SK-N-SH treated with all-trans-retinoic acid at 6 μM for 48 hours (cell line): ENCODE data around the gene TRIM46.

Experiments
- ATAC-seq: fragments of 200-7000 bp; cut with Tn5 transposase; 3 replicates; pipeline ENCODE4 v1.9.1; 2020; ENCODE audit warnings: mild to moderate bottlenecking, moderate library complexity
- ARNTL ChIP-seq: fragments of 450-650 bp; formaldehyde crosslinking; IDR thresholded peaks from 2 replicates; pipeline ENCODE4 v1.5.0; 2020; ENCODE audit warnings: low read depth, mild to moderate bottlenecking, moderate library complexity, borderline replicate concordance
- BACH2 ChIP-seq: fragments of 250-450 bp; sonication (Bioruptor Pico); IDR thresholded peaks from 2 replicates; pipeline ENCODE4 v1.9.0; 2021; ENCODE audit warnings: mild to moderate bottlenecking, borderline replicate concordance
- CREB5 ChIP-seq: fragments of 250-450 bp; sonication (Bioruptor Pico); IDR thresholded peaks from 2 replicates; pipeline ENCODE4 v1.5.1; 2020; ENCODE audit warnings: low read depth, mild to moderate bottlenecking, moderate library complexity
- CSDC2 ChIP-seq: fragments of 250-450 bp; sonication (Bioruptor Pico); IDR thresholded peaks from 2 replicates; pipeline ENCODE4 v1.5.0; 2020; ENCODE audit warnings: mild to moderate bottlenecking, moderate library complexity
- ESRRG ChIP-seq: fragments of 250-450 bp; sonication (Bioruptor Pico); IDR thresholded peaks from 2 replicates; pipeline ENCODE4 v1.6.1; 2021; ENCODE audit warnings: mild to moderate bottlenecking
- GLIS3 ChIP-seq: fragments of 250-450 bp; sonication (Bioruptor Pico); IDR thresholded peaks from 2 replicates; pipeline ENCODE4 v1.5.0; 2020; ENCODE audit warnings: mild to moderate bottlenecking, moderate library complexity
- ISL1 ChIP-seq: fragments of 250-450 bp; sonication (Bioruptor Pico); IDR thresholded peaks from 2 replicates; pipeline ENCODE4 v2.1.2; 2022; ENCODE audit warnings: mild to moderate bottlenecking, moderate library complexity
- OSR1 ChIP-seq: fragments of 250-450 bp; sonication (Bioruptor Pico); IDR thresholded peaks from 2 replicates; pipeline ENCODE4 v1.8.0; 2022; ENCODE audit warnings: moderate library complexity, mild to moderate bottlenecking, inconsistent platforms
- PPARA ChIP-seq: fragments of 250-450 bp; sonication (Bioruptor Pico); IDR thresholded peaks from 2 replicates; pipeline ENCODE4 v1.5.0; 2020; ENCODE audit warnings: mild to moderate bottlenecking, borderline replicate concordance
- RARB ChIP-seq: fragments of 250-450 bp; sonication (Bioruptor Pico); IDR thresholded peaks from 2 replicates; pipeline ENCODE4 v1.8.0; 2021; ENCODE audit warnings: mild to moderate bottlenecking, moderate library complexity
- SNAI2 ChIP-seq: fragments of 250-450 bp; sonication (Bioruptor Pico); IDR thresholded peaks from 2 replicates; pipeline ENCODE4 v1.5.0; 2020; ENCODE audit warnings: mild to moderate bottlenecking, moderate library complexity
- TOX ChIP-seq: fragments of 250-450 bp; sonication (Bioruptor Pico); IDR thresholded peaks from 2 replicates; pipeline ENCODE4 v1.8.0; 2021; ENCODE audit warnings: mild to moderate bottlenecking, moderate library complexity, borderline replicate concordance
- ZC3H10 ChIP-seq: fragments of 250-450 bp; sonication (Bioruptor Pico); IDR thresholded peaks from 2 replicates; pipeline ENCODE4 v1.5.1; 2021; ENCODE audit warnings: mild to moderate bottlenecking, moderate library complexity
- ZFP3 ChIP-seq: fragments of 250-450 bp; sonication (Bioruptor Pico); IDR thresholded peaks from 2 replicates; pipeline ENCODE4 v1.5.0; 2020; ENCODE audit warnings: mild to moderate bottlenecking, moderate library complexity
- ZNF565 ChIP-seq: fragments of 450-650 bp; formaldehyde crosslinking; conservative IDR thresholded peaks from 2 replicates; pipeline ENCODE4 v1.5.0; 2020; ENCODE audit warnings: low read depth, mild to moderate bottlenecking, moderate library complexity
- ZNF70 ChIP-seq: fragments of 450-650 bp; formaldehyde crosslinking; IDR thresholded peaks from 2 replicates; pipeline ENCODE4 v1.5.0; 2020; ENCODE audit warnings: mild to moderate bottlenecking, moderate library complexity
- ZNF8 ChIP-seq: fragments of 450-650 bp; formaldehyde crosslinking; IDR thresholded peaks from 2 replicates; pipeline ENCODE4 v1.5.0; 2020; ENCODE audit warnings: mild to moderate bottlenecking, moderate library complexity
- TF ChIP-seq, protein P1 (sequence below): fragments of 250-450 bp; sonication (Bioruptor Pico); IDR thresholded peaks from 2 replicates; pipeline ENCODE4 v1.5.1; 2021; ENCODE audit warnings: mild to moderate bottlenecking, moderate library complexity
- TF ChIP-seq, protein P2 (sequence below): fragments of 250-450 bp; sonication (Bioruptor Pico); IDR thresholded peaks from 2 replicates; pipeline ENCODE4 v1.5.0; 2020; ENCODE audit warnings: mild to moderate bottlenecking, moderate library complexity
- TF ChIP-seq, protein P3 (sequence below): fragments of 250-450 bp; sonication (Bioruptor Pico); IDR thresholded peaks from 2 replicates; pipeline ENCODE4 v1.8.0; 2021; ENCODE audit warnings: low read depth, mild to moderate bottlenecking, moderate library complexity, borderline replicate concordance
- TF ChIP-seq, protein P4 (sequence below): fragments of 250-450 bp; sonication (Bioruptor Pico); IDR thresholded peaks from 2 replicates; pipeline ENCODE4 v1.8.0; 2020; ENCODE audit warnings: mild to moderate bottlenecking, moderate library complexity, borderline replicate concordance

TRIM46 gene

DNA sequence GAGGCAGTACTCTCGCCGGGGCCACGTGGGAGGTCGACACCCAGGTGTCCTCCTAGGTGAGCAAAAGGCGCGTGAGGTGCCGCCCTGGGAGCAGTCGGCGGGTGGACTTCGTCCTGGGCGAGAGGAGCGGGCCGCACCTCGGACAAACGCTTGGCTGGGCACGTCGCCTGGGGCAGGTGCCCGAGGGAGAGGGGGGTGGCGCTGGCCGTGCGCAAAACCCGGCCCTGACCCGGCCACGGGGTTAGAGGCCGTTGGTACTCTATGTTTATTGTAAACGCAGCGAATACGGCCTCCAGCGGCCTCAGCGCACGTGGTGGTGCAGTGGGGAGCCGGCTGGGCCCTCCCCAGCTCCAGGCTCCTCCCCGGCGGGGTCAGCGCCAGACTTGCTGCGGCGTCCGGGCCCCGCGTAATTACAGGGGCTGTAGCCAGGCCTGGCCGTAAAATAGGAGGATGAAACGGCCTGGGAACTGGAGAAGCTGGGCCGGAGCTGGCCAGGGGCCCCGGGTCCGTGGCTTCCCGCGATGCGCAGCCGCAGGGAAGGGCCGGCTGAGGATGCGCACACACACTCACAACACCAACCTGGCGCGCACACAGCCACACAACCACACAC is 47.6 kb upstream of the TRIM46 start (continued):
- TF ChIP-seq ZNF70 (CRISPR knock-in tag) (no peak), ZFP3 (CRISPR knock-in tag) (no peak), ZNF8 (CRISPR knock-in tag) (no peak), ESRRG (CRISPR knock-in tag) (no peak)
- TF ChIP-seq, protein P1, sequence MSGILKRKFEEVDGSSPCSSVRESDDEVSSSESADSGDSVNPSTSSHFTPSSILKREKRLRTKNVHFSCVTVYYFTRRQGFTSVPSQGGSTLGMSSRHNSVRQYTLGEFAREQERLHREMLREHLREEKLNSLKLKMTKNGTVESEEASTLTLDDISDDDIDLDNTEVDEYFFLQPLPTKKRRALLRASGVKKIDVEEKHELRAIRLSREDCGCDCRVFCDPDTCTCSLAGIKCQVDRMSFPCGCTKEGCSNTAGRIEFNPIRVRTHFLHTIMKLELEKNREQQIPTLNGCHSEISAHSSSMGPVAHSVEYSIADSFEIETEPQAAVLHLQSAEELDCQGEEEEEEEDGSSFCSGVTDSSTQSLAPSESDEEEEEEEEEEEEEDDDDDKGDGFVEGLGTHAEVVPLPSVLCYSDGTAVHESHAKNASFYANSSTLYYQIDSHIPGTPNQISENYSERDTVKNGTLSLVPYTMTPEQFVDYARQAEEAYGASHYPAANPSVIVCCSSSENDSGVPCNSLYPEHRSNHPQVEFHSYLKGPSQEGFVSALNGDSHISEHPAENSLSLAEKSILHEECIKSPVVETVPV (CRISPR knock-in tag) = no peak

GRCh38 chr1:155126556-155127104 is 47.0 kb upstream of the TRIM46 start:
- ATAC-seq = peak; percentile 4; the same call in 2 of the 3 replicates
- TF ChIP-seq SNAI2 (CRISPR knock-in tag) (no peak), GLIS3 (CRISPR knock-in tag) (no peak), ZNF8 (CRISPR knock-in tag) (no peak), BACH2 (no peak), ZFP3 (CRISPR knock-in tag) (no peak), ZNF565 (no peak), ARNTL (CRISPR knock-in tag) (no peak), CREB5 (CRISPR knock-in tag) (no peak), ISL1 (CRISPR knock-in tag) (no peak), ZC3H10 (CRISPR knock-in tag) (no peak), CSDC2 (CRISPR knock-in tag) (no peak), OSR1 (CRISPR knock-in tag) (no peak)
- TF ChIP-seq, protein P1 (CRISPR knock-in tag) = no peak
- TF ChIP-seq, protein P2, sequence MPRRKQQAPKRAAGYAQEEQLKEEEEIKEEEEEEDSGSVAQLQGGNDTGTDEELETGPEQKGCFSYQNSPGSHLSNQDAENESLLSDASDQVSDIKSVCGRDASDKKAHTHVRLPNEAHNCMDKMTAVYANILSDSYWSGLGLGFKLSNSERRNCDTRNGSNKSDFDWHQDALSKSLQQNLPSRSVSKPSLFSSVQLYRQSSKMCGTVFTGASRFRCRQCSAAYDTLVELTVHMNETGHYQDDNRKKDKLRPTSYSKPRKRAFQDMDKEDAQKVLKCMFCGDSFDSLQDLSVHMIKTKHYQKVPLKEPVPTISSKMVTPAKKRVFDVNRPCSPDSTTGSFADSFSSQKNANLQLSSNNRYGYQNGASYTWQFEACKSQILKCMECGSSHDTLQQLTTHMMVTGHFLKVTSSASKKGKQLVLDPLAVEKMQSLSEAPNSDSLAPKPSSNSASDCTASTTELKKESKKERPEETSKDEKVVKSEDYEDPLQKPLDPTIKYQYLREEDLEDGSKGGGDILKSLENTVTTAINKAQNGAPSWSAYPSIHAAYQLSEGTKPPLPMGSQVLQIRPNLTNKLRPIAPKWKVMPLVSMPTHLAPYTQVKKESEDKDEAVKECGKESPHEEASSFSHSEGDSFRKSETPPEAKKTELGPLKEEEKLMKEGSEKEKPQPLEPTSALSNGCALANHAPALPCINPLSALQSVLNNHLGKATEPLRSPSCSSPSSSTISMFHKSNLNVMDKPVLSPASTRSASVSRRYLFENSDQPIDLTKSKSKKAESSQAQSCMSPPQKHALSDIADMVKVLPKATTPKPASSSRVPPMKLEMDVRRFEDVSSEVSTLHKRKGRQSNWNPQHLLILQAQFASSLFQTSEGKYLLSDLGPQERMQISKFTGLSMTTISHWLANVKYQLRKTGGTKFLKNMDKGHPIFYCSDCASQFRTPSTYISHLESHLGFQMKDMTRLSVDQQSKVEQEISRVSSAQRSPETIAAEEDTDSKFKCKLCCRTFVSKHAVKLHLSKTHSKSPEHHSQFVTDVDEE (CRISPR knock-in tag) = no peak
- TF ChIP-seq, protein P3, sequence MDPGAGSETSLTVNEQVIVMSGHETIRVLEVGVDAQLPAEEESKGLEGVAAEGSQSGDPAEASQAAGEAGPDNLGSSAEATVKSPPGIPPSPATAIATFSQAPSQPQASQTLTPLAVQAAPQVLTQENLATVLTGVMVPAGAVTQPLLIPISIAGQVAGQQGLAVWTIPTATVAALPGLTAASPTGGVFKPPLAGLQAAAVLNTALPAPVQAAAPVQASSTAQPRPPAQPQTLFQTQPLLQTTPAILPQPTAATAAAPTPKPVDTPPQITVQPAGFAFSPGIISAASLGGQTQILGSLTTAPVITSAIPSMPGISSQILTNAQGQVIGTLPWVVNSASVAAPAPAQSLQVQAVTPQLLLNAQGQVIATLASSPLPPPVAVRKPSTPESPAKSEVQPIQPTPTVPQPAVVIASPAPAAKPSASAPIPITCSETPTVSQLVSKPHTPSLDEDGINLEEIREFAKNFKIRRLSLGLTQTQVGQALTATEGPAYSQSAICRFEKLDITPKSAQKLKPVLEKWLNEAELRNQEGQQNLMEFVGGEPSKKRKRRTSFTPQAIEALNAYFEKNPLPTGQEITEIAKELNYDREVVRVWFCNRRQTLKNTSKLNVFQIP (CRISPR knock-in tag) = no peak

DNA sequence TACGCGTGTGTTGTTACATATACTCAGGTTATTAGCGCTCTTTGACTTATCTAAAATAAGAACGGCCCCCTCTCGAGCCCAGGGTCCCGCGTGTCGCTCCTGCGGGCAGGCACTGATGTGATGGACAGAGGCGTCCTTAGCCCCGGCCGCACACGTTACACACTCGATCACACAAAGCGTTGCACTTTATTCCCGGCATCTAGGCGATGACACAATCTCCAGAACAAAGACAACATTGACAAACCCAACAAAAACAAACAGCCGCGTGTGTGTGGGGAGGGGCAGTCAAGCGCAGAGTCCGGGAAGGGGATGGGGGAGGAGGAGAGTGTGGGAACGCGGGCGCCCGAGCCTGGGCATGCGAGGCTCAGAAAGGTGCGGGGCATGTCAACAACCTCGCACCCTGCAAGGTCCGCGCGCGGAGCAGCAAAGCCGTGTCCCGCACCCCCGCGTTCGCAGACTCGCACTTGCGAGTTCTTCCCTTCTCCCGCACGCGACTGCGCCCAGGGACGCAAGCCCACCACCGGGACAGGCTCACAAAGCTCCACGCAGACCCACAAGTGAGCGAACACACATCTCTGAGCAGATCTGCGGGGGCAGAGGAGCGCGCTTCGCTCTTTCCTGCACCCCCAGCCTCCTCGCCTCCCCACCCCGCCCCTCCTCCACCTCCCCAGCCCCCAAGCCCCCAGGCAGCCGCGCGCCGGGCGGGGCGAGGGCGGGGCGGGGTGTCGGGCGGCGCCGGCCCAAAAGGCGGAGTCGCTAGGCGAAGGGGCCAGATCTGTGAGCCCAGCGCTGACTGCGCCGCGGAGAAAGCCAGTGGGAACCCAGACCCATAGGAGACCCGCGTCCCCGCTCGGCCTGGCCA is 46.3 kb upstream of the TRIM46 start, which contains the start of gene EFNA1:
Gene EFNA1 (plus strand): TSS at position 772 of the 862 bp plus-strand sequence. CDS start 102 bp downstream, outside the sequence.
- peak; percentile 80 for ATAC-seq
- TF ChIP-seq GLIS3 (CRISPR knock-in tag) (no peak), TOX (CRISPR knock-in tag) (no peak), ZC3H10 (CRISPR knock-in tag) (no peak), SNAI2 (CRISPR knock-in tag) (no peak), CREB5 (CRISPR knock-in tag) (no peak), ZNF8 (CRISPR knock-in tag) (no peak), ZNF565 (no peak), RARB (CRISPR knock-in tag) (no peak), ESRRG (CRISPR knock-in tag) (no peak), PPARA (no peak), CSDC2 (CRISPR knock-in tag) (no peak), BACH2 (no peak), ARNTL (CRISPR knock-in tag) (no peak)
- TF ChIP-seq, protein P1 (CRISPR knock-in tag) = no peak
- TF ChIP-seq, protein P4, sequence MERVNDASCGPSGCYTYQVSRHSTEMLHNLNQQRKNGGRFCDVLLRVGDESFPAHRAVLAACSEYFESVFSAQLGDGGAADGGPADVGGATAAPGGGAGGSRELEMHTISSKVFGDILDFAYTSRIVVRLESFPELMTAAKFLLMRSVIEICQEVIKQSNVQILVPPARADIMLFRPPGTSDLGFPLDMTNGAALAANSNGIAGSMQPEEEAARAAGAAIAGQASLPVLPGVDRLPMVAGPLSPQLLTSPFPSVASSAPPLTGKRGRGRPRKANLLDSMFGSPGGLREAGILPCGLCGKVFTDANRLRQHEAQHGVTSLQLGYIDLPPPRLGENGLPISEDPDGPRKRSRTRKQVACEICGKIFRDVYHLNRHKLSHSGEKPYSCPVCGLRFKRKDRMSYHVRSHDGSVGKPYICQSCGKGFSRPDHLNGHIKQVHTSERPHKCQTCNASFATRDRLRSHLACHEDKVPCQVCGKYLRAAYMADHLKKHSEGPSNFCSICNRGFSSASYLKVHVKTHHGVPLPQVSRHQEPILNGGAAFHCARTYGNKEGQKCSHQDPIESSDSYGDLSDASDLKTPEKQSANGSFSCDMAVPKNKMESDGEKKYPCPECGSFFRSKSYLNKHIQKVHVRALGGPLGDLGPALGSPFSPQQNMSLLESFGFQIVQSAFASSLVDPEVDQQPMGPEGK (CRISPR knock-in tag) = no peak
